DOHH2 (cell line): ENCODE results near the gene RCN2.

Source experiments
- H3F3A ChIP-seq: fragments of 200-600 bp; sonication (generic), shearing (Covaris generic); 2 replicates; pipeline ENCODE4 v1.6.0; 2016; ENCODE audit warnings: antibody characterized with exemption, mild to moderate bottlenecking; ENCODE audit not compliant: control insufficient read depth, insufficient read depth
- H3K27ac ChIP-seq: fragments of 200-600 bp; sonication (generic); 2 replicates; pipeline ENCODE4 v1.5.1; 2014; ENCODE audit warnings: low read depth, mild to moderate bottlenecking, low read length, moderate library complexity
- H3K27me3 ChIP-seq: fragments of 200-600 bp; sonication (generic); 2 replicates; pipeline ENCODE4 v1.6.1; 2014; ENCODE audit warnings: mild to moderate bottlenecking, low read length, mixed read lengths; ENCODE audit not compliant: control insufficient read depth
- H3K36me3 ChIP-seq: fragments of 200-600 bp; sonication (generic); 2 replicates; pipeline ENCODE4 v1.6.1; 2014; ENCODE audit warnings: mild to moderate bottlenecking, low read length, moderate library complexity, mixed read lengths; ENCODE audit not compliant: control insufficient read depth
- H3K4me1 ChIP-seq: fragments of 200-600 bp; sonication (generic); 2 replicates; pipeline ENCODE4 v1.6.1; 2014; ENCODE audit warnings: mild to moderate bottlenecking, low read length, mixed read lengths; ENCODE audit not compliant: control insufficient read depth
- H3K4me2 ChIP-seq: fragments of 200-600 bp; sonication (generic); 2 replicates; pipeline ENCODE4 v1.6.0; 2014; ENCODE audit warnings: mild to moderate bottlenecking, low read length, moderate library complexity
- H3K4me3 ChIP-seq: fragments of 200-600 bp; sonication (generic); 2 replicates; pipeline ENCODE4 v1.5.1; 2014; ENCODE audit warnings: mild to moderate bottlenecking, low read length, mixed read lengths
- H3K79me2 ChIP-seq: fragments of 200-600 bp; sonication (generic); 2 replicates; pipeline ENCODE4 v1.6.1; 2014; ENCODE audit warnings: mild to moderate bottlenecking, low read length, mixed read lengths; ENCODE audit not compliant: control insufficient read depth
- H3K9me2 ChIP-seq: fragments of 200-600 bp; sonication (generic); replicated peaks from 2 replicates; pipeline ENCODE4 v1.6.1; 2014; ENCODE audit warnings: mild to moderate bottlenecking, low read length, mixed read lengths; ENCODE audit not compliant: control insufficient read depth
- H3K9me3 ChIP-seq: fragments of 200-600 bp; sonication (generic); 2 replicates; pipeline ENCODE4 v1.6.1; 2014; ENCODE audit warnings: antibody characterized with exemption, low read length, mixed read lengths; ENCODE audit not compliant: control insufficient read depth, insufficient read depth
- H4K20me1 ChIP-seq: fragments of 200-600 bp; sonication (generic); 2 replicates; pipeline ENCODE4 v1.6.0; 2014; ENCODE audit warnings: low read depth, mild to moderate bottlenecking, antibody characterized with exemption, low read length, moderate library complexity; ENCODE audit not compliant: control insufficient read depth, insufficient read depth
- EZH2phosphoT487 ChIP-seq: fragments of 200-600 bp; sonication (generic); IDR thresholded peaks from 2 replicates; pipeline ENCODE4 v1.6.1; 2017; ENCODE audit warnings: borderline replicate concordance, mild to moderate bottlenecking, antibody characterized with exemption, low read length, moderate library complexity, mixed read lengths
- TF ChIP-seq, protein P1 (sequence below): fragments of 200-600 bp; sonication (generic); IDR thresholded peaks from one replicate; pipeline ENCODE4 v1.5.1; 2014; ENCODE audit warnings: antibody characterized with exemption, mild to moderate bottlenecking, low read depth, low read length; ENCODE audit not compliant: poor library complexity, severe bottlenecking

RCN2 gene

DNA sequence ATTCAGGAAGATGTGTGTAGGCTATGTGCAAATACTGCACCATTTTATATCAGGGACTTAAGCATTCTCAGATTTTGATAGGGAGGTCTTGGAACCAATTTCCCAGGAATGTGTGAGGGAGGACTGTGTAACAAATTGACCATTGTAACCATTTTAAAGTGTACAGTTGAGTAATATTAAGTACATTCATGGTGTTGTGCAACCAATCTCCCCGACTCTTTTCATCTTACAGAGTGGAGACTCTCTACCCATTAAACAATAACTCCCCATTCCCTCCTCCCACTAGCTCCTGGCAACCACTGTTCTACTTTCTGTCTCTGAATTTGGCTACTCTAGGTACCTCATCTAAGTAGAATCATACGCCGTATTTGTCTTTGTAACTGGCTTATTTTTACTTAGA is 5.1 kb downstream of the RCN2 start:
- Histone ChIP-seq H3K36me3 (peaks cover 26% of the 10 kb centered on the region), H3K4me2 (no peak overlapping the region), H3K27ac (no peak overlapping the region), H3F3A (peaks cover 3% of the 10 kb centered on the region; the same call in 1 of the 2 replicates), H4K20me1 (peaks cover 3% of the 10 kb centered on the region; the same call in 1 of the 2 replicates), H3K27me3 (peaks cover 6% of the 10 kb centered on the region; the same call in 1 of the 2 replicates), H3K4me3 (no peak overlapping the region), H3K9me2 (no peaks in the 10 kb centered on the region), H3K9me3 (no peaks in the 10 kb centered on the region), H3K4me1 (peaks cover 28% of the 10 kb centered on the region), H3K79me2 (0 out of 2 replicates have a peak, but pooled peaks cover 5% of the 10 kb centered on the region)
- TF ChIP-seq, protein P1, sequence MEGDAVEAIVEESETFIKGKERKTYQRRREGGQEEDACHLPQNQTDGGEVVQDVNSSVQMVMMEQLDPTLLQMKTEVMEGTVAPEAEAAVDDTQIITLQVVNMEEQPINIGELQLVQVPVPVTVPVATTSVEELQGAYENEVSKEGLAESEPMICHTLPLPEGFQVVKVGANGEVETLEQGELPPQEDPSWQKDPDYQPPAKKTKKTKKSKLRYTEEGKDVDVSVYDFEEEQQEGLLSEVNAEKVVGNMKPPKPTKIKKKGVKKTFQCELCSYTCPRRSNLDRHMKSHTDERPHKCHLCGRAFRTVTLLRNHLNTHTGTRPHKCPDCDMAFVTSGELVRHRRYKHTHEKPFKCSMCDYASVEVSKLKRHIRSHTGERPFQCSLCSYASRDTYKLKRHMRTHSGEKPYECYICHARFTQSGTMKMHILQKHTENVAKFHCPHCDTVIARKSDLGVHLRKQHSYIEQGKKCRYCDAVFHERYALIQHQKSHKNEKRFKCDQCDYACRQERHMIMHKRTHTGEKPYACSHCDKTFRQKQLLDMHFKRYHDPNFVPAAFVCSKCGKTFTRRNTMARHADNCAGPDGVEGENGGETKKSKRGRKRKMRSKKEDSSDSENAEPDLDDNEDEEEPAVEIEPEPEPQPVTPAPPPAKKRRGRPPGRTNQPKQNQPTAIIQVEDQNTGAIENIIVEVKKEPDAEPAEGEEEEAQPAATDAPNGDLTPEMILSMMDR, result no peak
- no peak for TF ChIP-seq EZH2phosphoT487

DNA sequence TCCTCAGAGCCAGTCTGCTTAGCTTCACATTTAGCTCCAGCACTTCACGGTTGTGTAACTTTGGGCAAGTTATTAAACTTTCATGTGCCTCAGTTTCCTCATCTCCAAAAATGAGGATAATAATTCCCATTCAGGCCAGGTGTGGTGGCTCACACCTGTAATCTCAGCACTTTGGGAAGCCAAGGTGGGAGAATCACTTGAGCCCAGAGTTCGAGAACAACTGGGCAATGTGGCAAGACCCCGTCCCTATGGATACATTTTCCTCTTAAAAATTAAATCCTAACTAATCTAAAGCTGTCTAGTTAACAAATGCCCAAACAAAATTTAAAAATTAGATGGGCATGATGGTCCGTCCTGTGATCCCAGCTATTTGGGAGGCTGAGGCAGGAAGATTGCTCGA is 7.2 kb downstream of the RCN2 start:
- H3K4me2 ChIP-seq, result no peak overlapping the region
- H3K9me2 ChIP-seq, result no peaks in the 10 kb centered on the region
- H3K36me3 ChIP-seq, result peaks cover 23% of the 10 kb centered on the region
- no peaks in the 10 kb centered on the region for H3K79me2 ChIP-seq
- H3F3A ChIP-seq, result peaks cover 3% of the 10 kb centered on the region; the same call in 1 of the 2 replicates
- no peaks in the 10 kb centered on the region for H3K27me3 ChIP-seq
- H3K4me1 ChIP-seq, result peaks cover 18% of the 10 kb centered on the region
- peaks cover under 1% of the 10 kb centered on the region; the same call in 1 of the 2 replicates for H4K20me1 ChIP-seq
- TF ChIP-seq EZH2phosphoT487, result no peak
- TF ChIP-seq, protein P1, result no peak
- no peak overlapping the region for H3K4me3 ChIP-seq
- no peaks in the 10 kb centered on the region for H3K9me3 ChIP-seq
- no peak overlapping the region for H3K27ac ChIP-seq

DNA sequence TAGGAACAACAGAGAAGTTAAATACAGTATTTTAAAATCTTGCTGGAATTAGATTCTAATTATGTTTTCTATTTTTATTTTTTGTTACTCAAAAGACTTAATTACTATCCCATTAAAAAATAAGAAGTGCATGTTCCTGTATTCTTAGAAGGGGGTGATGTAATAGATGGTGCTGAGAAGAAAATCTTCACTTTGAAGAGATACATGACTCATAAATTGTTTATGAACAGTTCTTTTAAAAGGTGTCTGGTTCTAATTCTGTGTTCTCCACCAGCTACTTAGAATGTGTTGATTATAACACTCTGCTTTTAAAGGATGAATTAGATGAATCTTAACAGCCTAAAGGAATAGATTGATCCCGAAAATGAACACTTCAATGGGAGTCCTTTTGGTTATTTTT is 8.2 kb downstream of the RCN2 start:
- Histone ChIP-seq H3K4me3 (no peak overlapping the region), H4K20me1 (no peaks in the 10 kb centered on the region), H3K4me2 (no peak overlapping the region), H3K79me2 (no peaks in the 10 kb centered on the region), H3F3A (peaks cover 3% of the 10 kb centered on the region; the same call in 1 of the 2 replicates), H3K36me3 (peaks cover 18% of the 10 kb centered on the region), H3K9me2 (no peaks in the 10 kb centered on the region), H3K27ac (no peak overlapping the region), H3K4me1 (peaks cover 13% of the 10 kb centered on the region), H3K27me3 (no peaks in the 10 kb centered on the region), H3K9me3 (no peaks in the 10 kb centered on the region)
- TF ChIP-seq, protein P1, result no peak
- TF ChIP-seq EZH2phosphoT487, result no peak

DNA sequence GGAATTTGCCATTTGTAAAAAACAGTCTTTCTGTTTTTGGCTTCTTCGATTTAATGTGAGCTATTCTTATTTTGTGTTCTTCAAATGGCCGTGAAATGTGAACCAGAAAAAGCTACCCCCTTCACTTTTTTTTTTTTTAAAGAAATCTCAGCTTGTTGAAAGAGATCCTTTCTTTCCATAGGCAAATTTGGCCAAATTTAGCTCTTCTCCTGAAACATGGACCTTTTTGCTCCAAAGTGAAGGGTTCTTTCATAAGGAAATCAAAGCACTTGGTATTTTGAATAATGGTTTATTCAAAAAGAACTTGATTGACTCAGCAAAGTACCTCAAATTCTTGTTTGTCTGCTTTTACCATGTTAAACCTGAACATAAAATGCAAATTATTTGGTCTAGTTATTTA is 10.1 kb downstream of the RCN2 start:
- H3K4me3 ChIP-seq, result no peak overlapping the region
- H3K9me3 ChIP-seq, result no peaks in the 10 kb centered on the region
- H3K36me3 ChIP-seq, result peaks cover 14% of the 10 kb centered on the region
- no peak overlapping the region for H3K27ac ChIP-seq
- H3K79me2 ChIP-seq, result no peaks in the 10 kb centered on the region
- no peaks in the 10 kb centered on the region for H3K27me3 ChIP-seq
- H3K4me2 ChIP-seq, result no peak overlapping the region
- no peaks in the 10 kb centered on the region for H3F3A ChIP-seq
- H3K9me2 ChIP-seq, result no peaks in the 10 kb centered on the region
- no peaks in the 10 kb centered on the region for H4K20me1 ChIP-seq
- peaks cover 3% of the 10 kb centered on the region for H3K4me1 ChIP-seq
- TF ChIP-seq EZH2phosphoT487, result no peak
- TF ChIP-seq, protein P1, result no peak
